GM21737 (cell line): ENCODE results near the gene MAGEB10.
"Not testable (repeated sequence)": the region's sequence is repeated elsewhere in the genome, so short reads cannot be mapped to it uniquely, and the experiment has no call there.

ENCODE experiments used
- ATAC-seq: cut with Tn5 transposase; IDR thresholded peaks from one replicate; pipeline ENCODE4 v1.9.1; 2021; ENCODE audit warnings: mild to moderate bottlenecking, moderate library complexity; ENCODE audit not compliant: unreplicated experiment

The MAGEB10 gene

GRCh38 chrX:27807690-27808089 lies at the start of gene MAGEB10:
Gene MAGEB10, plus strand, starts transcription at chrX:27807990. Its CDS starts 13,317 bp downstream, at chrX:27821307.
- no peak for ATAC-seq

GRCh38 chrX:27765718-27766117 lies 42.1 kb upstream of the MAGEB10 start:
- no peak for ATAC-seq

- no peak for ATAC-seq
Measured at GRCh38 chrX:27767387-27767786, 40.4 kb upstream of the MAGEB10 start.

GRCh38 chrX:27775984-27776383 lies 31.8 kb upstream of the MAGEB10 start:
- ATAC-seq: no peak

- ATAC-seq: no peak
Measured at GRCh38 chrX:27796640-27797257, 11.0 kb upstream of the MAGEB10 start.

- ATAC-seq: no peak
Measured at GRCh38 chrX:27797575-27797974, 10.2 kb upstream of the MAGEB10 start.

- ATAC-seq: no peak
Measured at GRCh38 chrX:27808226-27808625, 436 bp downstream of the MAGEB10 start.

- ATAC-seq: not testable (repeated sequence)
Measured at GRCh38 chrX:27808991-27809859, 1.4 kb downstream of the MAGEB10 start.

GRCh38 chrX:27815209-27815608 lies 7.4 kb downstream of the MAGEB10 start:
- no peak for ATAC-seq

GRCh38 chrX:27823812-27824211 lies 16.0 kb downstream of the MAGEB10 start:
- no peak for ATAC-seq

GRCh38 chrX:27838185-27838584 lies 30.4 kb downstream of the MAGEB10 start:
- ATAC-seq: no peak

GRCh38 chrX:27840881-27841280 lies 33.1 kb downstream of the MAGEB10 start:
- no peak for ATAC-seq

GRCh38 chrX:27842859-27843258 lies 35.1 kb downstream of the MAGEB10 start:
- no peak for ATAC-seq

GRCh38 chrX:27860337-27860736 lies 52.5 kb downstream of the MAGEB10 start:
- no peak for ATAC-seq

- ATAC-seq: no peak
Measured at GRCh38 chrX:27863809-27864208, 56.0 kb downstream of the MAGEB10 start.
